Stimulated activated naive CD8-positive, alpha-beta T cell treated with anti-CD3 and anti-CD28 coated beads, Interleukin-15, Interleukin-2, amounts not matched to agents 100 U/mL and 50 U/mL, for 24 hours (primary cell): Measurements from ENCODE around the gene ANLN.

Source experiments
- ATAC-seq: fragments of 150-1000 bp; cut with Tn5 transposase; one replicate; pipeline ENCODE4 v1.10.0; 2021
- DNase-seq: peaks from one replicate; pipeline ENCODE4 v3.0.0; 2021

Gene ANLN, protein sequence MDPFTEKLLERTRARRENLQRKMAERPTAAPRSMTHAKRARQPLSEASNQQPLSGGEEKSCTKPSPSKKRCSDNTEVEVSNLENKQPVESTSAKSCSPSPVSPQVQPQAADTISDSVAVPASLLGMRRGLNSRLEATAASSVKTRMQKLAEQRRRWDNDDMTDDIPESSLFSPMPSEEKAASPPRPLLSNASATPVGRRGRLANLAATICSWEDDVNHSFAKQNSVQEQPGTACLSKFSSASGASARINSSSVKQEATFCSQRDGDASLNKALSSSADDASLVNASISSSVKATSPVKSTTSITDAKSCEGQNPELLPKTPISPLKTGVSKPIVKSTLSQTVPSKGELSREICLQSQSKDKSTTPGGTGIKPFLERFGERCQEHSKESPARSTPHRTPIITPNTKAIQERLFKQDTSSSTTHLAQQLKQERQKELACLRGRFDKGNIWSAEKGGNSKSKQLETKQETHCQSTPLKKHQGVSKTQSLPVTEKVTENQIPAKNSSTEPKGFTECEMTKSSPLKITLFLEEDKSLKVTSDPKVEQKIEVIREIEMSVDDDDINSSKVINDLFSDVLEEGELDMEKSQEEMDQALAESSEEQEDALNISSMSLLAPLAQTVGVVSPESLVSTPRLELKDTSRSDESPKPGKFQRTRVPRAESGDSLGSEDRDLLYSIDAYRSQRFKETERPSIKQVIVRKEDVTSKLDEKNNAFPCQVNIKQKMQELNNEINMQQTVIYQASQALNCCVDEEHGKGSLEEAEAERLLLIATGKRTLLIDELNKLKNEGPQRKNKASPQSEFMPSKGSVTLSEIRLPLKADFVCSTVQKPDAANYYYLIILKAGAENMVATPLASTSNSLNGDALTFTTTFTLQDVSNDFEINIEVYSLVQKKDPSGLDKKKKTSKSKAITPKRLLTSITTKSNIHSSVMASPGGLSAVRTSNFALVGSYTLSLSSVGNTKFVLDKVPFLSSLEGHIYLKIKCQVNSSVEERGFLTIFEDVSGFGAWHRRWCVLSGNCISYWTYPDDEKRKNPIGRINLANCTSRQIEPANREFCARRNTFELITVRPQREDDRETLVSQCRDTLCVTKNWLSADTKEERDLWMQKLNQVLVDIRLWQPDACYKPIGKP

DNA sequence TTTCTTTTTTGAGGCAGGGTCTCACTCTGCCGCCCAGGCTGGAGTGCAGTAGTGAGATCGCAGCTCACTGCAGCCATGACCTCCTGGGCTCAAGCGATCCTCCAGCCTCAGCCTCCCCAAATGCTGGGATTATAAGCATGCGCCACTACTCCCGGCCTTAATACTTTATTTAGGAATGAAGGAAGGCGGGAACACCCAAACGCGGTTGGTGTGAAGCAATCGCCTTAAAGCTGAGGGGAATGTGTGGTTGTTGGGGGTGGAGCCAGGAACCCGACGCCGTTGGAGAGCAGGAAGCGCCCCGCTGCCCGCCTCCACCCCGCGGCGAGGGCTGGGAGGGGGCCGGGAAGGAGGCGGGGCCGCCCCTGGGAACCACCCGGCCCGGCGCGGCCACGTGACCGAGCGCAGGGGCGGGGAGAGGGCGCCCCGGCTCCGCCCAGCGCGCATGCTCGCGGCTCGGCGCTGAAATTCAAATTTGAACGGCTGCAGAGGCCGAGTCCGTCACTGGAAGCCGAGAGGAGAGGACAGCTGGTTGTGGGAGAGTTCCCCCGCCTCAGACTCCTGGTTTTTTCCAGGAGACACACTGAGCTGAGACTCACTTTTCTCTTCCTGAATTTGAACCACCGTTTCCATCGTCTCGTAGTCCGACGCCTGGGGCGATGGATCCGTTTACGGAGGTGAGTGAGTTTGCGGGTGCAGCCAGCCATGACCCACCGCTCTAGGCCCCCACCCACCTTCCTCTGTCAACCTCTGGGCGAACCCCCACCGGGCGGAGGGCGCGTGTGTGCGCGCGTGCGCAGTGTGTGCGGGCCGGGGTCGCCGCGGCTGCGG lies at the start of gene ANLN:
Gene ANLN (plus strand): TSS at position 492 of the 828 bp plus-strand sequence. CDS start 165 bp downstream, at position 657.
- DNase-seq (peak; percentile 91), ATAC-seq (peak; percentile 95)

DNA sequence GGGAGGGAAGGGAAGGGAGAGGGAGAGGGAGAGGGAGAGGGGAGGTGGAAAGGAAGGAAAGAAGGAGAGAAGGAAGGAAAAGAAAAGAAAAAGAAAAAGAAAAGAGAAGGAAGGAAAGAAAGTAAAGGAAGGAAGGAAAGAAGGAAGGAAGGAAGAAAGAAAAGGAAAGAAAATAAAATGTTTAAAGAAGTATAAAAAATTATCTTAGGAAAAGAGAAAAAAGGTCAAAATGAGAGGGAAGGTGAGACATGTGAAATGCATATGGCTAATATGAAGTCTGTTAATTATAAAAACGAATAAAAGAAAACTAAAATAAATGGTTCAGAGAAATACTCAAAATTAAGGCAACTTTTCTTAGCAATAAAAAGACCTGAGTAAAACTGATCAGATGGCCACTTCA lies 46.1 kb upstream of the ANLN start:
- no peak for ATAC-seq
- DNase-seq: no peak

DNA sequence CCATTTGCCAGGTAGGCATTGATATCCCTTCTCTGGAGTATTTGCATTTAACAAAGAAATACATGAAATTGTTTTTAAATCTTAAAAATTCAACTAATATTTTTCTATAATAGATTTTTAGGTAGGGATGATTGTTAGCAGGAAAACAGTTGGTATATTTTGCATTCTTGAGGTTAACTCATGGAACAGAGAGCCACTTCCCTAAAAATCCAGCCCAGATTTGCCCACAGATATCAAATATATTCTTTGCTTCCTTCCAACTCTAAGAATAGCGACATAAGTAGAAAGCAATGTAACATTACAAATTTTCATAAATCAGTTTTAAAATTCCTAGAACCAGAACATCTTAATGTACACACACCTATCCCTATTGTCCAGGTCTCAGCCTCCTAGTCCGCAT lies 45.0 kb upstream of the ANLN start:
- DNase-seq: no peak
- ATAC-seq: no peak

DNA sequence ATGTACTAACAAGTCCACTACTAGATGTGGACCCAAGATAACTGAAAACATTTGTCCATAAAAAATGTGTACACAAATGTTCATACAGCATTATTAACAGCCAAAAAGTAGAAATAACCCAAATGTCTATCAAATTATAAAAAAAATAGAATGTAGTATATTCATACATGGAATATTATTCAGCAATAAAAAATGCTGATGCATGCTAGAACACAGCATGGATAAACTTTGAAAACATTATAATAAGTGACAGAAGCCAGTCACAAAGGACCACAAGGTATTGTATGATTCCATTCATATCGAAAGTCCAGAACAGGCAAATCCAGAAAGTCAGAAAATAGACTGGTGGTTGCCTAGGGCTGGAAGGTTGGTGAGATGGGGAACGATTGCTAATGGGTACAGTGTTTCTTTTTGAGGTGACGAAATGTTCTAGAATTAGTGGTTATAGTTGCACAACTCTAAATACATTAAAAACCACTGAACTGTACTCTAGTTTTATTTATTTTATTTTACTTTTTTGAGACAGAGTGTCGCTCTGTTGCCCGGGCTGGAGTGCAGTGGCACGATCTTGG lies 43.3 kb upstream of the ANLN start:
- no peak for ATAC-seq
- no peak for DNase-seq

DNA sequence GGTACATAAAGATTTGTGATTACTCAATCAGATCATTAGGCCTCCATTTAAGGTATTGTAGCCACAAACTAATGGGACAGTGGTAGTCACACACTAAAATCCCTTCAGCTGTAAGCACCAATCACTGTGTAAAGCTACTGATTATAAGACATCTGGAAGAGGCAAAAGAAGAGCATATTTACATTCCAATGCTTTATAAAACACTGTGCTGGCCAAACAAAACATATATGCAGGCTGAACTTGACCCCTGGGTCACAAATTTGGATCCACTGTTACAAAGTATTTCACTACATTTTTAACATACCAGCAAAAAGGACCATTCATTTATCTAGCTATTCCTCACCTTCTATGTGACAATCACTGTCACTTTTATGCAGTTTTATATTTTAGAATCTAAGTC lies 41.4 kb upstream of the ANLN start:
- ATAC-seq (no peak), DNase-seq (no peak)

DNA sequence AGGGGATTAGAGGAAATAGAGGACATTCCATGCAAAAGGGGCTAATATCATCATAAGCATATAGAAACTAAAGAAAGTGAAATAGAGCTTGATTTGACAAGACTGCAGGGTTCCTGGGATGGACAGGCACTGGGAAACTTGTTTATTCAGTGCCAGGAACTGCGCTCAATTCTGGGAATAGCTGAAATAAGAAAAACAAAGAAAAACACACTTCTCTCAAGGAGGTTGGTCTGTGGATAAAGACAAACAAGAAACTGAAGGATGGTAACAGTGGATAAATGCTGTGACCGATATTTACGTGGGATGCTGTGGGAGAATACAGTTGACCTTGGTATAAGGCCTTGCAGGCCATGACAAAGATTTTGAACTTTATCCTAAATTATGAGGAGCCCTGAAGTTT lies 40.9 kb upstream of the ANLN start:
- DNase-seq: no peak
- no peak for ATAC-seq

DNA sequence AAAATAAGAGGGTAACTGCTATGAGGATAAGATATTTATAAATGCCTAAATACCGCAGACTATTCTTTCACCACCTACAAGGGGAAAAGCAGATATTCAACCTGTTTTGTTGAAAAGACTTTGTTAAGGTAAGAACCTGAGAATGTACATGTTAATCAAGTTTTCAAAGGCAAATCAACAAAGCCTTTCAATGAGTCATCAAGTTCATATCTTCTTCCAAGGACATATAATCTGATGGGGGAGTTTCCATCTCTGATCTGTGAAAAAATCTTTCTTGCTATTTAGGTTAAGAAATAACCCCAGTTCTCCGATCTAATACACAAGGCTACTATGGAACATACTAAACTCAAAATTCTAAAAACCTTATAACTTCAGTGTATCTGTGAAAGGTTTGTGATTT lies 40.0 kb upstream of the ANLN start:
- DNase-seq (no peak), ATAC-seq (no peak)

DNA sequence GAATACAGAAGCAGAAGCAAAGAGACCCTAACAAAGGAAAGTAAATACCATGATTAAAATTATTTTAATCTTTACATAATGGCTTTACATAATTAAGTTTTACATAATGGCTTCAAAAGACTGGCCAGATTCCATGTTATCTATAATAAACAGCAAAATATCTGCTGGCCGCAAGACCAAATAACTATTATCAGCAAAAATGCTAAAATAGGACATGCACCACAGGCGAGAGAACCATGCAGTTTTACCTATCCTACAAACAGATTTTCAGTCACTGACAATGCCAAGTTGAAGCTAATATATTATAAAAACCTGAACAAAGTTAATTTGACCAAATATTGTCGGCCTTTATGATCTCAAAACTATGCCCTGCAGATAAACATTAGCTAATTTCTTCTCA lies 34.2 kb upstream of the ANLN start:
- no peak for ATAC-seq
- DNase-seq: no peak

DNA sequence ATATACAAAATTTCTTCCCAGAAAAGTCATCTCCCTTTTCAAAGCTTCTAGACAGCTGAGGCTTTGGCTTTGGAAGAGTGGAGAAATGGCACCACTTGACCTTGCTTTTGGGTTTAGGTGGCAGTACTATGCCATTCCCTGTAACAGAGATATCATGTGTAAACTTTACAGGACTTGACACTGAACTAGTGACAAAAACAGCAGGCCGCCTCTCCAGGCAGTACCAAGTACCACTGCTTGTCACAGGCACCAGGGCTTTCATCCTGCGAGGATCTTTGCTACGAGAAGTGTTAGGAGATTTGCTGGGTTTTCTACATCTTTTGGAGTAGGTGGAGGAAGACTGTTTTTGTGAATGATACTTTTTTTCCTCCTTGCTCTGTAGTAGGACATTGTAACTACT lies 32.6 kb upstream of the ANLN start:
- no peak for ATAC-seq
- DNase-seq: no peak

DNA sequence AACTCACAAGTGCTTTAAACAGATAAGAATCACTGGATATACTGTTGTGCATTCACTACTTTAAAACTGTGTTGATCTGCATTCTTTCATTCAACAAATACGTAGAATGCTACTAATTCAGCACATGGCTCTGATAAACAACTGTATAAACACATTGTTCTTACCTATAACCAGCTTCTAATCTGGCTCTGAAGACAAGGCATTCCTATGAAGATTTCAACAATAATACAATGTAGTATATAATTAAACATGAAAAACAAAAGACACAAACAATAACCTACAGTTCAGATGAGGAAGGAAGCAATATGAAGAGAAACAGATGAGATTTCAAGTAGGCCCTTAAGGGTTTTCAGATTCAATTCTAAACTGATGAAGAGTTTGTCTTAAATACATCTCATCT lies 31.1 kb upstream of the ANLN start:
- no peak for ATAC-seq

DNA sequence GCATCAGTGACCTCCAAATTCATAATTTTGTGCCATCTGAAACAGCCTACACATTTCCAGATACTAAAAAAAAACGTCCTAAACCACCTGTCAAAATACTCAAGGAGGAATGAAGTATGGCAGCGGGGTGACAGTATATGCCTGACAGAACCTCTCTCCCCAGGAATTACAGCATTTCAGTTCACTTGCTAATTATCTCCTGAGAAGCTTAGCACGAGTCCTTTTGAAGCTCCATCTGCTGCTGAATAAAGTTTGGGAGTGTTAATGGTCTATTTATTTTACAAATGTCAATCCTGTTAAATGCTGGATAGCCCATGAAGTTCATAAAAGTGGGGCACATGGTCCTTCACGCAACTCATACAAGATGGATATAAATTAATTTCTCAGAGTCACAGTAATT lies 29.4 kb upstream of the ANLN start:
- no peak for ATAC-seq

More for the DNA sequence above, 31.1 kb upstream of the ANLN start:
- no peak for DNase-seq

DNA sequence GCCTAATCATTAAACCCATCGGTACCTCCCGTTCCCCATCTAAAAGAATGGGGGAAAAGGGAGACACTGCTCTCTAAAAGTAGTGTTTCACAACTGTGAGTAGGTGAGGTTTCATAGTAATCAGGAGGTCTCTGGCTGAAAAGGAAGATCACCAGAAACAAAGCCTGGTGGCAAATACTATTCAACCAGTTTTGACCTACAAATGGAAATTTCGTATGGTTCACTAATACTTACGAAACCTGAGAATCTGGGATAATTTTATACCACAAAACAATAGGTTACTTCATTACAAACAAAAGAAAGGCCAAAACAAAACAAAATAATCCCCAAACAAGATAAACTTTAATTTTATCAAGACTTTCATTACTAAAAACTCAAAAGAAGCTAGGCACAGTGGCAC lies 28.4 kb upstream of the ANLN start:
- DNase-seq (no peak), ATAC-seq (no peak)

More for the DNA sequence above, 29.4 kb upstream of the ANLN start:
- no peak for DNase-seq

DNA sequence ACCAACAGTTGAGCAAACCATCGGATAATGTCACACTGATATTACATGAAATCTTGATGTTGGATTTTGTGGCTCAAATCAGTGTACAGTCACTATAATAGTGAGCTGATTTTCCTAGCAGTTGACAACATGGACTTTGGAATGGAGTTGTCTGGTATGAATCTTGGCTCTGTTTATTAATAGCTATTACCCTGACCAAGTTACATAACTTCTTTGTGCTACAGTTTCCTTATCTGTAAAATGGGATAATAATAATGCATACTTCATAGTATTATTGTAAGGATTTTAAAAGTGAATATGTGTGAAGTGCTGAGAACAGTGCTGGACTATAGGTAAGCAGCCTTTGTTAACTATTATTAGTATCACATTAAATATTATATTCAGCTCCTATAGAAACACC lies 26.1 kb upstream of the ANLN start:
- no peak for DNase-seq
- ATAC-seq: no peak

DNA sequence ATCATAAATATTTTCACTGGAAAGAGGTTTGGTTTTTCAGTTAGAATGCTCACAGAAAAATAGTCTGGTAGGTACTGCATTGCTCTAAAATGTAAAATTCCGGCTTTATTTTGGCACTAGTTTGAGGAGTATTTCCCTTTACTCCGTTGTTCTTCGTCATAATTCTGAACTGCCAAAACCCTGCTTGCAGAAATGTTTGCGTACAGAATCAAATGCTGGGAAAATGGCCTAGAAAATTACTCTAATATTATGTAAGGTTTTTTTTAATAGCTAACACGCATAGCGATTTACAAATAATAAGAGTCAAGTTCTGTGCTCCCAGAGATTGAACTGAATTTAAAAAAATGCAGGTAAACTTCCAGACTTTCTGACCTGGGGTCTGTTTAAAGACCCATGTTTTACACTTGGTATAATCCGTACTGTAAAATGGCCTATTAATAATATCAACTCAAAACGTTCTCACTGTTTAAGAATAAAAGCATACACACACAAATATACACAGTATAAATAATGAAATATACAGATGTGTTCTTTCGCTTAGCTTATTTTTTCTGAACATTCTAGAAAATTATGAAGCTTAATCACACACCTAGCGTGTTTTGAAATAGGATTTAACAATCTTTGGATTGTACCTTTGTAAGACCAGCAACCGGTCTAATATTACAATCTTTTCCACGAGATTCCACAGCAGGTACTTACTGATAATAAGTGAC lies 23.5 kb upstream of the ANLN start:
- DNase-seq: no peak
- ATAC-seq: no peak

DNA sequence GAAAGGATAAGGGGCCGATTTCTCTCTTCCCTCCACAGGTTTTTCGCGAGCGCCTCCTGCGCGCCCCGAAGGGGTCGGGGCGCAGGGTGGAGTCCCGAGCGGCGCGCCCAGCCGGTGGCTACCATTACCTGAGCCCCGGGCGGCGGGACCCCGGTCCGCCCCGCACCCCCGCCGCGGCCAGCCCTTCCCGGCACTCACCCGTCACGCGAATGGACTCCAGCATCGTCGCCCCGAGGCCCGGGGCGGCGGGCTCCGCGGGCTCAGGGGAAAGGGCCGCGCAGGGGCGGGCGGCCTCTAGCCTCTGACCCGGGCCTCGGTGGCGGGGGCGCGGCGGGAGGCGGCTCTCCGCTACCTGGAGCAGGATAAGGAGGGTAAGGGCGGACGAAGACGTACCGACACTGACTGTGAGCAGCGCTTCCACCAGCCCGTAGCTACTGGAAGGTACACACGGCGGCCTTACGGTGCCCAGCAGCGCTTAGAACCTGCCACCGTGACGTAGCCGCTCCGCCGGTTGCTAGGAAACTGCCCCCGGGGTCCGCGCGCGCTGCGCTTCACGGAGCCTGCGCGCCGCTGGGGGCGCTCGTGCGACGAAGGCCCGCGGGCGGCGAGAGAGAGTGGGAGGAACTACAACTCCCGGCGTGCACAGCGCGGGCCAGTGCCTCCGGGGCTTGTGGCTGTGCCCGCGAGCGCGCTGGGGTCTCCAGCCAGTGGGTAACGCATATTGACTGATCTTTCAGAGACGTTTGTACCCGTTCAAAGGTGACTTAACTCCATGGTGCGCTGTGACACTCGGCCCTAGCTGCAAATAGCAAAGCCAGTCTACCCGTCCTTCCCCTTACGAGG lies 22.7 kb upstream of the ANLN start:
- ATAC-seq: peak; percentile 97
- peak; percentile 93 for DNase-seq

DNA sequence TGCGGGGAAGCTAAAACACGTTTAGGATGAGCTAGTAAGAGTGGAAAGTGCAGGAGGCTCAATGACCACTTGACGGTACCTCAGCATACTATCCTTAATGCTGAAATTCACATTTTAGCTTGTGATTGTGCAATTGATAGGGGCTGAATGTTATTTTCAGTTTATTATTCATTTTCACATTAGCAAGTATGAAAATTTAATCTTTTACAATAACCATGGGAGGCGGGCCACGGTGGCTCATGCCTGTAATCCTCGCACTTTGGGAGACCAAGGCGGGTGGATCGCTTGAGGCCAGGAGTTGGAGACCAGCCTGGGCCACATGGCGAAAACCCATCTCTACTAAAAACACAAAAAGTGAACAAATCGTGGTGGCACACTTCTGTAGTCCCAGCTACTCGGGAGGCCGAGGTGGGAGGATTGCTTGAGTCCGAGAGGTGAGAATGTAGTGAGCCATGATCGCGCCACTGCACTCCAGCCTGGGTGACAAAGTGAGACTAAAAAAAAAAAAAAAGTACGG lies 22.0 kb upstream of the ANLN start:
- ATAC-seq (no peak), DNase-seq (no peak)

DNA sequence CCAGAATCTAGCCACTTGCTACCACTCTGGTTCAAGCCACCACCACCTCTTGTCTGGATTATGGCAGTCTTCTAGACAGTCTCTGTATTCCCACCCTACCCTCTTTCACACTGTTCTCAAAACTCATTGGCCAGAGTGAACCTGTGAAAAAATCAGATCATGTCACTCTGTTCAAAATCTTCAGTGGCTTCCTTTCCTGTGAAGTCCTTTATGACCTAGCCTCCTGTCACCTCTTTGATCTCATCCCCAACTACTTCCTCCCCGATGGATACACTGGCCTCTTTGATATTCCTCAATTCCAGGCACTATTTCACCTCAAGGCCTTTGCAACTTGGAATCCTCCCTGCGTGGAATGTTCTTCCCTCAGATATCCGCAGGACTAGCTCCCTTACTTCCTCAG lies 21.2 kb upstream of the ANLN start:
- ATAC-seq: no peak
- DNase-seq: no peak

DNA sequence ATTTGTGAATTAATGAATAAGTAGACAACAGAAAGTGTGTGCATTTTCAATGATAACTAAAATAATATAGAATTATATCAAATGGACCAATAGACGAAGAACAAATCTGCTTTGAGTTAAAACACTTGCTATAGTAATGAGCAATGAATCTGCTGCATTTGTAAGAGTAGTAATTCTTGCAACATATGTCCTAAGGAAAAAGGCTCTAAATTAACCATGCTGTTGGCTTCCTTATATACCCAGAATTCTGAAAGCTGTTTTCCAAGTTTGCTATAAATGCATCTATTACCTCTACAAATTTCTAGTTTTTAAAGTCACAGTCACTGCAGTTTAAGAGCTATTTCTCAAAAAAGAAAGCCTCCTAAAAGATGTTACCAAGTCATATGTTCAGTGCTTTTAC lies 20.5 kb upstream of the ANLN start:
- ATAC-seq (no peak), DNase-seq (no peak)

DNA sequence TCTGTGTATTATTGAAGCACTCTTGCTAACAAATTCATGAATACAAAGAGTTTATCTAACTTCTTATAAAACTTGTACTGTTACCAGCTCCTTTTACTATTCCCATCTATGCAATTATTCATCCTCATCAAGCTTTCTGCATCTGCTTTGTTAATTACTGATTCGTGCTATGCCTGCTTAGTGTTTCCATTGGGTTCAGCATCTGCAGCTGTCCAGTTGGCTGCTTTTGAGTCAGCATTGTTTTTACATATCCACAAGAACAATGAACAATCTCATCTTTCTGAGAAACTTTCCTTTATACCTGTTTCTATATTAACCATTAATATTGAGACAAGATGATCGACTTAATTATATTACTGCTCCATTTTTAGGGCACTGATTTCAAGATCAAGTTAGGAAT lies 19.6 kb upstream of the ANLN start:
- ATAC-seq (no peak), DNase-seq (no peak)

DNA sequence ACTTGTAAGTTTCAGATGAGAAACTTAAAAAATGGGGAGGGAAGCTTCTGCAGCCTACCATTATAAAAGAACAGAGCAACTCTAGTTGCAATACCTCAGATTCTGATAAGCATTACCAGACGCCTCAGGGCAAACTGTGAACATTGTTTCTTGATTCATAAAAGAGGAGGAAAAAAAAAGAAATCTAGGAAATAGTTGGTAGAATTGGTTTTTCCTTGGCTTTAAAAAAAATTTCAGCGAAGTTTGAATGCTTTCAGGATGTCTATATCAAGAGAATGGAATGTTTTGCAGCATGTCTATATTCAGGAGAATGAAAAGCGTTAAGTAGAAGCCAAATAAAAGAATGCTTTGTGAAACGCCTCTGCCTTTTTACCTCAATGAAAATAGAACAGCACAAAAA lies 17.5 kb upstream of the ANLN start:
- DNase-seq (no peak), ATAC-seq (no peak)
